Activated CD4-positive, alpha-beta T cell treated with anti-CD3 and anti-CD28 coated beads, Interleukin-2, amount 10 ng/mL, durations not matched to agents 24 days and 14 days (primary cell): ENCODE data around the gene SLC12A3. TPM values are rescaled to one million over a fixed set of nuclear protein-coding genes. Genes with fewer than 3 reads are reported as not detected.
A peak's percentile ranks its signal among the peaks of the same experiment; 100 is the strongest.

Experiments used
- DNase-seq: peaks from one replicate; pipeline ENCODE4 v3.0.0; 2022
- H3K27ac Mint-ChIP-seq: one replicate; pipeline ENCODE4 v1.8.0; 2022; ENCODE audit warnings: mild to moderate bottlenecking, mixed read lengths
- H3K27me3 Mint-ChIP-seq: one replicate; pipeline ENCODE4 v1.8.0; 2022; ENCODE audit warnings: mixed read lengths
- H3K36me3 Mint-ChIP-seq: one replicate; pipeline ENCODE4 v1.8.0; 2022; ENCODE audit warnings: low read depth, mild to moderate bottlenecking, mixed read lengths
- H3K4me1 Mint-ChIP-seq: one replicate; pipeline ENCODE4 v1.8.0; 2021; ENCODE audit warnings: mixed read lengths
- H3K4me3 Mint-ChIP-seq: one replicate; pipeline ENCODE4 v1.8.0; 2022; ENCODE audit warnings: mild to moderate bottlenecking, moderate library complexity, mixed read lengths
- H3K9me3 Mint-ChIP-seq: one replicate; pipeline ENCODE4 v1.8.0; 2021; ENCODE audit warnings: mixed read lengths
- intact Hi-C: fragments of 100-400 bp; cut with micrococcal nuclease; formaldehyde crosslinking; loops from one replicate; pipeline ENCODE4 v1.15.1; 2023
- total RNA-seq: library from RNA; stranded (reverse); gene quantifications from 2 replicates; pipeline ENCODE4 v1.2.3, GENCODE V29; 2022

The SLC12A3 gene
- total RNA-seq, result not detected in 2 replicates

DNA sequence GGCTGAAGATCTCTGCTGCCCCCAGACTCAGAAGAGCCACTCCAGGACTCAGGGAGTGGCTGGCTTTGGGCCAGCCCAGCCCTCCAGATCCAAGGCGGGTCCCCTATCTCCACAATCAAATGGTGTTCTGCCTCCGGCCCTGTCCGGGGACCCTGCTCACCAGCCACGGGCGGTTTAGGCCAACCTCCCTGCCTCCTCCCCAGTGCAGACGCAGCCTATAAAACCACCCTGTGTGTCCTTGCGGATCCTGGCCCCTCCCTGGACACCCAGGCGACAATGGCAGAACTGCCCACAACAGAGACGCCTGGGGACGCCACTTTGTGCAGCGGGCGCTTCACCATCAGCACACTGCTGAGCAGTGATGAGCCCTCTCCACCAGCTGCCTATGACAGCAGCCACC, at the start of gene SLC12A3:
Gene SLC12A3, plus strand, starts transcription at position 248 of the 400 bp plus-strand sequence. Its CDS starts 29 bp downstream, at position 277.
- Mint-ChIP-seq H3K4me1 (peaks cover 40% of the 10 kb centered on the region), H3K27ac (no peak within 1 kb of the TSS)

DNA sequence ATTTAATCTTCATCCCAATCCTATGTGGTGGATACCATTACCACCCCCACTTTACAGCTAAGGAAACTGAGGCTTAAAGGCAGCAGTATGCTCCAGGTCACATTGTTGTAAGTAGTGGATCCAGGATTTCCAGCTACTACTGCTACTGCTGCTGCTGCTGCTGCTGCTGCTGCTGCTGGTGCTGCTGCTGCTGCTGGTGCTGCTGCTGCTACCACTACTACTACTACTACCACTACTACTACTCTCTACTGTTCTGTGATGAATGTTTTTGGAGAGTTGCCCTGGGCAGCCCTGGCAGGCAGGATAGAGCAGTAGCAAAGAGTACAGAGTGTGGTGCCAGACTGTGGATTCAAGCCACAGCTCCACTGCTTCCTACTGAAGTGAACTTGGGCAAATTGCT, 49.3 kb upstream of the SLC12A3 start:
- peaks cover 2% of the 10 kb centered on the region for H3K36me3 Mint-ChIP-seq
- H3K4me1 Mint-ChIP-seq, result no peaks in the 10 kb centered on the region
- H3K4me3 Mint-ChIP-seq, result no peak overlapping the region
- H3K27me3 Mint-ChIP-seq, result no peaks in the 10 kb centered on the region
- intact Hi-C loops, result no loop called here
- no peak overlapping the region for H3K27ac Mint-ChIP-seq
- no peak for DNase-seq
- no peaks in the 10 kb centered on the region for H3K9me3 Mint-ChIP-seq

More for the DNA sequence above, at the start of gene SLC12A3:
- Mint-ChIP-seq H3K27me3 (no peaks in the 10 kb centered on the region), H3K36me3 (peaks cover 1% of the 10 kb centered on the region), H3K4me3 (no peak within 1 kb of the TSS), H3K9me3 (no peaks in the 10 kb centered on the region)
- intact Hi-C loops, result loop anchor here (10.0 kb wide), 1 partner anchor 290 kb away; no protein-coding TSS in a partner anchor
- no peak for DNase-seq

GRCh38 chr16:56817056-56817455, 48.0 kb upstream of the SLC12A3 start:
- no peaks in the 10 kb centered on the region for H3K4me1 Mint-ChIP-seq
- intact Hi-C loops, result no loop called here
- no peak for DNase-seq
- no peaks in the 10 kb centered on the region for H3K27me3 Mint-ChIP-seq
- no peak overlapping the region for H3K27ac Mint-ChIP-seq
- peaks cover 7% of the 10 kb centered on the region for H3K36me3 Mint-ChIP-seq
- H3K9me3 Mint-ChIP-seq, result no peaks in the 10 kb centered on the region
- H3K4me3 Mint-ChIP-seq, result no peak overlapping the region

DNA sequence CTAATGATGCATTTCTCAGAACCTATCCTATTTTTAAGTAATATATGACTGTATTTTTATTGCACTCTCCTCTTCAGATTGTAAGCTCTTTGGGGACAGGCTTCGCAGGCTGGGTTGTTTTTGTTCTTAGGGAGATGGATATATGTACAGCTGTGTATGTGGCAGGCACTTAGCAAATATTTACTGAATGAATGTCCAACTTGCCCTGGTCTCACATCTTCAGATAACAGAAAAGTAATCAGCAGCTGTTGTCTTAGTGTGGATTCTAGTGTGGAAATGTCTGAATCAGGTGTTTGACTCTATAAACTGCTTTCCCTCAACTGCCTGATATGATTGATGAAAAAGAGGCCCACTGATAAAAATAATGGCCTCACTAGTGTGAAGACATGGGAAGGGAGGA, 47.1 kb upstream of the SLC12A3 start:
- Mint-ChIP-seq H3K4me3 (no peak overlapping the region), H3K27me3 (no peaks in the 10 kb centered on the region), H3K36me3 (peaks cover 9% of the 10 kb centered on the region), H3K9me3 (no peaks in the 10 kb centered on the region), H3K4me1 (no peaks in the 10 kb centered on the region), H3K27ac (no peak overlapping the region)
- intact Hi-C loops, result no loop called here
- no peak for DNase-seq

DNA sequence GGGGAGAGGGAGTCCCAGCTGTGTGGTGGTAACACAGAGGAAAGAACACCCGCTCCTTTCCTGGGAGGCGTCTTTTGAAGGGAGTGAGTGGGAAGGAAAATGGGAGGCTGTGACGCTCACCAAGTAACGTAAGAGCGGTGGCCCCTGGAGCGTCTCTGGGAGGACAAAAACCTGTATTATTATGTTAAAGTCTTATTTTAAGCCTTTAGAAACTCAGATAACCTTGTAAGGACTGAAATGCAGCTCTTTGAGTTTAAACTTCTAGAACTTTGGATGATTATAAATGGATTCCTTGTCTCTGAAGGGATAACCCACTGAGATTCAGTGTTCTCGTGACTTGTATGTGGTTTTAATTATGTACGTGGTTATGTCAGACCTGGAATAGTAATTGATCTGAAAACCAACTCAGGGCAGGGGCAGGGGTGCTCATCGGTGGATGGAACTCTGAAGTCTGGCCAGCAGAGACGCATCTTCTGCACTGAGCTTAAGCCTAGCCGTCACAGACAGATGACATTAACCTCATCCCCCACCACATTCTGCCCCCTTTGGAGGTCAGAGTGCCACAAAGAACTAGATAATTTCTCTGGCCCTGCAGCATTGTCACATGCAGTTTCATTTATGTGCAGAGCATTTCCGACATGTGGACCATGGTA, 41.8 kb upstream of the SLC12A3 start:
- peaks cover 30% of the 10 kb centered on the region for H3K36me3 Mint-ChIP-seq
- H3K27me3 Mint-ChIP-seq, result no peaks in the 10 kb centered on the region
- intact Hi-C loops, result no loop called here
- no peak overlapping the region for H3K27ac Mint-ChIP-seq
- no peaks in the 10 kb centered on the region for H3K4me1 Mint-ChIP-seq
- DNase-seq, result no peak
- H3K4me3 Mint-ChIP-seq, result no peak overlapping the region
- H3K9me3 Mint-ChIP-seq, result no peaks in the 10 kb centered on the region

GRCh38 chr16:56824331-56824730, 40.7 kb upstream of the SLC12A3 start:
- Mint-ChIP-seq H3K4me1 (no peaks in the 10 kb centered on the region), H3K36me3 (peaks cover 35% of the 10 kb centered on the region), H3K4me3 (no peak overlapping the region), H3K27ac (no peak overlapping the region), H3K27me3 (no peaks in the 10 kb centered on the region), H3K9me3 (no peaks in the 10 kb centered on the region)
- intact Hi-C loops, result no loop called here
- DNase-seq, result no peak

GRCh38 chr16:56824804-56825203, 40.2 kb upstream of the SLC12A3 start:
- no peak for DNase-seq
- no peaks in the 10 kb centered on the region for H3K4me1 Mint-ChIP-seq
- H3K36me3 Mint-ChIP-seq, result peaks cover 38% of the 10 kb centered on the region
- H3K27ac Mint-ChIP-seq, result no peak overlapping the region
- H3K27me3 Mint-ChIP-seq, result no peaks in the 10 kb centered on the region
- intact Hi-C loops, result no loop called here
- no peaks in the 10 kb centered on the region for H3K9me3 Mint-ChIP-seq
- no peak overlapping the region for H3K4me3 Mint-ChIP-seq

DNA sequence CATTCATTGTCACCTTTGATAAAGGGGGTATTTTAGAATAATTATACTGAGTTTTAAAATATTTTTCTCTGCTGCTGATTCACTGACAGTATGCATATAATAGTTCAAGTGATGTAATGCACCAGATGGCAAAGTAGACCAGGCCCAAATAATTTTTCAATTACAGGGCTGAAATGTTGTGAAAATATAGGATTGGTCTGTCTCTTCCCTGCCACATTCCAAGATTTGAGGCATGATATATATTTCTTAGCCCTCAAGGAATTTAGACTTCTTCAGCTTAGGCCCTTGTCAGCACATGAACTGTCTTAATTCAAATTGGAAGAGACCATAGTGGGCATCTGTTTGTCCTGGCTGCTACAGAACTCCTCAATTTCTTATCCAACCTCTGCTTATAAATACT, 39.2 kb upstream of the SLC12A3 start:
- Mint-ChIP-seq H3K9me3 (no peaks in the 10 kb centered on the region), H3K27ac (no peak overlapping the region), H3K36me3 (peaks cover 40% of the 10 kb centered on the region), H3K4me3 (no peak overlapping the region), H3K4me1 (no peaks in the 10 kb centered on the region), H3K27me3 (no peaks in the 10 kb centered on the region)
- DNase-seq, result no peak
- intact Hi-C loops, result no loop called here

GRCh38 chr16:56828647-56829046, 36.4 kb upstream of the SLC12A3 start:
- H3K4me3 Mint-ChIP-seq, result no peak overlapping the region
- intact Hi-C loops, result no loop called here
- H3K4me1 Mint-ChIP-seq, result peaks cover 6% of the 10 kb centered on the region
- peaks cover 50% of the 10 kb centered on the region for H3K36me3 Mint-ChIP-seq
- no peak overlapping the region for H3K27ac Mint-ChIP-seq
- no peaks in the 10 kb centered on the region for H3K9me3 Mint-ChIP-seq
- no peak for DNase-seq
- H3K27me3 Mint-ChIP-seq, result no peaks in the 10 kb centered on the region

GRCh38 chr16:56830669-56831068, 34.3 kb upstream of the SLC12A3 start:
- Mint-ChIP-seq H3K27ac (peak overlapping the region; percentile 2), H3K4me1 (peaks cover 6% of the 10 kb centered on the region), H3K4me3 (no peak overlapping the region), H3K36me3 (peaks cover 50% of the 10 kb centered on the region), H3K9me3 (no peaks in the 10 kb centered on the region), H3K27me3 (no peaks in the 10 kb centered on the region)
- intact Hi-C loops, result no loop called here
- DNase-seq, result no peak

DNA sequence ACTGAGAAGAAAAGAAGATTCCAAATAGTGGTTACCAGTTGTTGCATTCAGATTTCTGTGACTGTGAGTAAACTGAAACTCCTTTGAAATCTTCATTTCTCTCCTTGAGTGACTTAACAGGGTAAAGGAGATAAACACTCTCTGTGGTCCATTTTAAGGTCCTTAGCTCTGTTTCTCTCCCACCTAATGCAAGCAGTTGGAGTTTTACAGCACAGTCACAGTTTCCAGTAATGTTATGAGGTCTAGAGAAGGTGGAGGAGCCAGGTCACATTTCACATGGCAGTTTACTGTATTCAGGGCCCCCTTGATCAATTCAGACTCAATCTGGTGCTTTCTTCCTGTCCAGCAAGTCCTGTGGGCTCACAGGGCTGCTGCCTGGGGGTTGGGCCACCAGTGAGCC, 32.2 kb upstream of the SLC12A3 start:
- no peak for DNase-seq
- Mint-ChIP-seq H3K36me3 (peaks cover 55% of the 10 kb centered on the region), H3K27me3 (no peaks in the 10 kb centered on the region), H3K9me3 (no peaks in the 10 kb centered on the region), H3K4me3 (no peak overlapping the region), H3K27ac (peak overlapping the region; percentile 65), H3K4me1 (peaks cover 6% of the 10 kb centered on the region)
- intact Hi-C loops, result no loop called here

DNA sequence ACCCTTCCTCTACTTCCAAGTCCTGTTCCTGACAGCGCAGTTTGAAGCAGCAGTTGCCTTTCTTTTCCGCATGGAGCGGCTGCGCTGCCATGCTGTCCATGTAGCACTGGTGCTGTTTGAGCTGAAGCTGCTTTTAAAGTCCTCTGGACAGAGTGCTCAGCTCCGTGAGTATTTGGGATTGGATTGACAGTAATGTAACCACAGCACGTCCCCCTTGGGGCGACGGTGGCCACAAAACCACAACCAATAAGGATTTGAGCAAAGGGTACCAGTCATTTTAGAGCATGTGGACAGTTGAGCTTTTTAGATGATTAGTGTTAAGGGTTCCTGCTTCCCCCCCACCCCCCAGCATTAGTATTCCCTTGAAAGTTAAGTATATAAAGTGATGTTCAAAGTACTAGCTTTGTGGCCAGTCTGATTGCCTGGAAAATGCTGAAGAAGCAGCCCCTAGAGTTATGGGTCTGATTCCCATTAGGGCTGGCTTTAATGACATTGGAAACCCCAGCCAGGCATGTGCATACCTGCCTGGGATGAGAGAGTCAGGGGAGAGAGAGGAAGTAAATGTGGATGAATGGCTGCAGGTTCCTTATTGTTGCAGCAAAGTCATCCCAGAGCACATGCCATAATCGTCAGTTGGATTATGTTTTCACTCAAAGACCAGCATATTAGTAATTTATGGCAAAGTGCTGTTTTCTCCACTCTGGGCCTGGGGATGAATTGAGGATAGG, 31.6 kb upstream of the SLC12A3 start:
- no peak overlapping the region for H3K4me3 Mint-ChIP-seq
- no peaks in the 10 kb centered on the region for H3K27me3 Mint-ChIP-seq

GRCh38 chr16:56835320-56835719, 29.7 kb upstream of the SLC12A3 start:
- H3K27ac Mint-ChIP-seq, result no peak overlapping the region
- intact Hi-C loops, result no loop called here
- H3K27me3 Mint-ChIP-seq, result no peaks in the 10 kb centered on the region
- no peaks in the 10 kb centered on the region for H3K9me3 Mint-ChIP-seq
- H3K36me3 Mint-ChIP-seq, result peaks cover 67% of the 10 kb centered on the region
- H3K4me3 Mint-ChIP-seq, result no peak overlapping the region
- peaks cover 12% of the 10 kb centered on the region for H3K4me1 Mint-ChIP-seq
- DNase-seq, result no peak

More for the DNA sequence above, 31.6 kb upstream of the SLC12A3 start:
- intact Hi-C loops, result no loop called here
- Mint-ChIP-seq H3K4me1 (peaks cover 6% of the 10 kb centered on the region), H3K9me3 (no peaks in the 10 kb centered on the region), H3K36me3 (peaks cover 62% of the 10 kb centered on the region), H3K27ac (peak overlapping the region; percentile 30)
- DNase-seq, result no peak

DNA sequence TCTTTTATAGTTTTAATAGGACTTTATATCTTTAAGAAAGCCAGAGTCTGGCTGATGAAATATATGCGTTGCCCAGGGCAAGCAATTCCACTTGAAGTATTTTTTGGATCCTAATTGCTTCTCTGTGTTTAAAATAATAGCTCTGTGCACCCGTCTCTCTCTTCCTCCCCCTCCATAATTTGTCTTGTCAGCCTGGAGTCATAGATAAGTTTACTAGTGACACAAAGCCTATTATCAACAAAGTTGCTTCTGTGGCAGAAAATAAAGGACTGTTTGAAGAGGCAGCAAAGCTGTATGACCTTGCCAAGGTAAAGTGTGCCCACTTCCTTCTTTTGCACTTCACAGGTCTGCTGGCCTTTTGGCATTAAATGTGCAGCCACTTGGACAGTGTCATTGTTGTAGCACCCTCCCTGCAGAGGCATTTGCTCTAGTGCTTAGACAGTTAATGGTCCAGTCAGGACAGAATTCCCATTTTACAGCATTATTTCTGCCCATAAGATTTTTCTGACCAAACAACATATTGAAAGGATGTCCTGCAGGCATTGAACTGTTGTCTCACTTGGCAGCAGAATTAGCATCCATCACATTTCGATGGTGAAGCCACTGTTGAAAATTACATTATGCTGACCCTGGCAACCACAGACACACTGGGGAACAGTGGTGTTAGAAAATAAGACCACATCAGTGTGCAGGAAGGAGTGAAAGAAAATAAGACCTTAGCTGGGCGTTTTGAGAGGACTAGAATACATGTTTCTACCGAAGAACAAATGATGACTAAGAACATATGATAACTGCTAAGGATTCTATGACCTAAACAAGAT, 28.4 kb upstream of the SLC12A3 start:
- no peak overlapping the region for H3K27ac Mint-ChIP-seq
- H3K27me3 Mint-ChIP-seq, result no peaks in the 10 kb centered on the region
- DNase-seq, result no peak
- H3K9me3 Mint-ChIP-seq, result no peaks in the 10 kb centered on the region
- peaks cover 69% of the 10 kb centered on the region for H3K36me3 Mint-ChIP-seq
- intact Hi-C loops, result no loop called here
- H3K4me3 Mint-ChIP-seq, result no peak overlapping the region
- peaks cover 12% of the 10 kb centered on the region for H3K4me1 Mint-ChIP-seq
